ENCODE measurements around the gene SPPL2B.

DNA sequence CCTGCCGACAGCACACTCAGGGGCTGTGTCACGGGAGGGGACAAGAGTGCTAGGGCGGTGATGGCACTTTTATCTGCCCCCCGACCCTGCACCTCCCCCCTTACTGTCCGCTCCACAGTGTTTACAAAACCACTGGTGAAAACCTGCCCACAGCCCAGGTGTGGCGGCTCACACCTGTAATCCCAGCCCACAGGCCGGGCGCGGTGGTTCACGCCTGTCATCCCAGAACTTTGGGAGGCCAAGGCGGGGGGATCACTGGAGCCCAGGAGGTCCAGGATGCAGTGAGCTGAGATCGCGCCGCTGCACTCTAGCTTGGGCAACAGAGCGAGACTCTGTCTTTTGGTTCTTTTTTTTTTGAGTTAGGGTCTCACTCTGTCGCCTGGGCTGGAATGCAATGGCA is 32.3 kb upstream of the SPPL2B start:
- no peak for TF ChIP-seq CTCF (IDR thresholded peaks at IDR 0.05; ENCODE audit: low read length)
- TF ChIP-seq EZH2 (optimal IDR thresholded peaks at IDR 0.05; ENCODE audit: low read depth, low read length) = no peak

Measured in MM.1S (cell line).